Fibroblast of villous mesenchyme (primary cell): ENCODE data around the gene C2orf49. TPM values are rescaled to one million over a fixed set of nuclear protein-coding genes. Genes with fewer than 3 reads are reported as not detected.
A peak's percentile ranks its signal among the peaks of the same experiment; 100 is the strongest.

ENCODE experiments used
- DNase-seq: peaks from one replicate; pipeline ENCODE4 v3.0.0-alpha.2; 2010; ENCODE audit warnings: low read depth
- H3K4me3 ChIP-seq: 2 replicates; pipeline ENCODE4 v1.5.1; 2011; ENCODE audit warnings: low read depth, mild to moderate bottlenecking, low read length
- CTCF ChIP-seq: IDR thresholded peaks from 2 replicates; pipeline ENCODE4 v1.5.1; 2012; ENCODE audit warnings: low read depth, mild to moderate bottlenecking, low read length; ENCODE audit not compliant: insufficient read depth
- total RNA-seq: library from RNA; depleted of rRNA; stranded (reverse); fragments of >200 nt; gene quantifications from 2 replicates; pipeline ENCODE4 v1.2.3, GENCODE V29; 2012

Gene C2orf49
- total RNA-seq, 1 donor: 23.7 TPM

- no peak for TF ChIP-seq CTCF
- no peak overlapping the region for H3K4me3 ChIP-seq
- DNase-seq: no peak
Observed at GRCh38 chr2:105371156-105371555, 33.8 kb downstream of the C2orf49 start.

GRCh38 chr2:105371810-105372209 lies 34.5 kb downstream of the C2orf49 start:
- no peak for DNase-seq
- H3K4me3 ChIP-seq: no peak overlapping the region
- no peak for TF ChIP-seq CTCF

GRCh38 chr2:105373344-105373781 lies 36.0 kb downstream of the C2orf49 start:
- H3K4me3 ChIP-seq: no peak overlapping the region
- TF ChIP-seq CTCF: no peak
- DNase-seq: no peak

GRCh38 chr2:105373895-105374401 lies 36.6 kb downstream of the C2orf49 start:
- DNase-seq: no peak
- no peak overlapping the region for H3K4me3 ChIP-seq
- TF ChIP-seq CTCF: no peak

GRCh38 chr2:105375001-105375561 lies 37.7 kb downstream of the C2orf49 start:
- peak; percentile 98 for DNase-seq
- no peak overlapping the region for H3K4me3 ChIP-seq
- no peak for TF ChIP-seq CTCF

GRCh38 chr2:105376010-105376409 lies 38.7 kb downstream of the C2orf49 start:
- TF ChIP-seq CTCF: no peak
- H3K4me3 ChIP-seq: no peak overlapping the region
- DNase-seq: no peak

GRCh38 chr2:105376789-105377240 lies 39.5 kb downstream of the C2orf49 start:
- peak; percentile 86 for DNase-seq
- no peak overlapping the region for H3K4me3 ChIP-seq
- no peak for TF ChIP-seq CTCF
